Cardiac muscle cell (in vitro differentiated cells and primary cell): ENCODE results near the gene VTI1A. TPM values are rescaled to one million over a fixed set of nuclear protein-coding genes. Genes with fewer than 3 reads are reported as not detected.

Experiments used
- DNase-seq, 2 donors: peaks; one replicate each; pipeline versions ENCODE4 v3.0.0 to v3.0.0-alpha.2; 2010 to 2017; ENCODE audit warnings: low read depth in 1 of 2, low spot score in 1 of 2
- H3K27ac ChIP-seq: fragments of 200-600 bp; sonication (generic); 2 replicates; pipeline ENCODE4 v1.5.1; 2016
- H3K27me3 ChIP-seq: fragments of 200-600 bp; sonication (generic); 2 replicates; pipeline ENCODE4 v1.6.0; 2016; ENCODE audit warnings: control low read depth
- H3K36me3 ChIP-seq: fragments of 200-600 bp; sonication (generic); 2 replicates; pipeline ENCODE4 v1.5.1; 2016; ENCODE audit warnings: control low read depth
- H3K4me1 ChIP-seq: fragments of 200-600 bp; sonication (generic); 2 replicates; pipeline ENCODE4 v1.8.1; 2017; ENCODE audit warnings: low read depth, mild to moderate bottlenecking, mixed run types
- H3K4me3 ChIP-seq: fragments of 200-600 bp; sonication (generic); 2 replicates; pipeline ENCODE4 v1.5.1; 2016; ENCODE audit warnings: mild to moderate bottlenecking
- H3K9me3 ChIP-seq: fragments of 200-600 bp; sonication (generic); 2 replicates; pipeline ENCODE4 v1.5.1; 2017; ENCODE audit warnings: low read depth, mild to moderate bottlenecking, control low read depth
- polyA plus RNA-seq: library from polyadenylated mRNA; unstranded; fragments of >200 nt; fragmentation: Nextera tagmentation; extraction: Ambion mirVana; gene quantifications from 2 replicates; pipeline ENCODE4 v1.2.1, GENCODE V29; 2016
- total RNA-seq: library from RNA; depleted of rRNA; stranded (reverse); fragments of >200 nt; gene quantifications from 2 replicates; pipeline ENCODE4 v1.2.3, GENCODE V29; 2016
- TF ChIP-seq, protein P1 (sequence below): IDR thresholded peaks from 2 replicates; pipeline ENCODE4 v1.5.1; 2012; ENCODE audit warnings: low read depth, mild to moderate bottlenecking, low read length

Gene VTI1A
- total and polyA plus RNA-seq, 2 experiments from 2014 or later = 19.3 to 33.1 TPM

DNA sequence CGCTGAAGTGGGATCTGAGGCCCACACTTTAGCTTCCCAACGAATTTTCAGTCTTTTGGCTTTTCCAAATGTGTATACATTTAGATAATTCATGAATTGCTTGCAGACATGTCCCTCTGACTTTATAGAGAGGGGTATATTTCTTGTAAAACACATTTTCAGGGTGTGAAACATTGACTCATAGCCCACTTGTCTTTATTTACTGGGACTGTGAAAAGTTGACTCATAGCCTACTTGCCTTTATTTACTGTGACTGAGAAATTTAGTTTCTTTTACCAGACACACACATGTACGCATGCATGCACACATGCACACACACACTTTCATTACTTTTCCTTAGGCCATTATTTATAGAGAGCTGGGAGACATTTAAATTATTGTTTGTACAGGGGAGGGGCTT lies 79.1 kb downstream of the VTI1A start:
- Histone ChIP-seq H3K4me1 (peaks cover 8% of the 10 kb centered on the region), H3K9me3 (no peaks in the 10 kb centered on the region), H3K36me3 (no peaks in the 10 kb centered on the region), H3K27ac (no peak overlapping the region), H3K4me3 (no peak overlapping the region), H3K27me3 (no peaks in the 10 kb centered on the region)
- no peak for DNase-seq
- TF ChIP-seq, protein P1, sequence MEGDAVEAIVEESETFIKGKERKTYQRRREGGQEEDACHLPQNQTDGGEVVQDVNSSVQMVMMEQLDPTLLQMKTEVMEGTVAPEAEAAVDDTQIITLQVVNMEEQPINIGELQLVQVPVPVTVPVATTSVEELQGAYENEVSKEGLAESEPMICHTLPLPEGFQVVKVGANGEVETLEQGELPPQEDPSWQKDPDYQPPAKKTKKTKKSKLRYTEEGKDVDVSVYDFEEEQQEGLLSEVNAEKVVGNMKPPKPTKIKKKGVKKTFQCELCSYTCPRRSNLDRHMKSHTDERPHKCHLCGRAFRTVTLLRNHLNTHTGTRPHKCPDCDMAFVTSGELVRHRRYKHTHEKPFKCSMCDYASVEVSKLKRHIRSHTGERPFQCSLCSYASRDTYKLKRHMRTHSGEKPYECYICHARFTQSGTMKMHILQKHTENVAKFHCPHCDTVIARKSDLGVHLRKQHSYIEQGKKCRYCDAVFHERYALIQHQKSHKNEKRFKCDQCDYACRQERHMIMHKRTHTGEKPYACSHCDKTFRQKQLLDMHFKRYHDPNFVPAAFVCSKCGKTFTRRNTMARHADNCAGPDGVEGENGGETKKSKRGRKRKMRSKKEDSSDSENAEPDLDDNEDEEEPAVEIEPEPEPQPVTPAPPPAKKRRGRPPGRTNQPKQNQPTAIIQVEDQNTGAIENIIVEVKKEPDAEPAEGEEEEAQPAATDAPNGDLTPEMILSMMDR = no peak

DNA sequence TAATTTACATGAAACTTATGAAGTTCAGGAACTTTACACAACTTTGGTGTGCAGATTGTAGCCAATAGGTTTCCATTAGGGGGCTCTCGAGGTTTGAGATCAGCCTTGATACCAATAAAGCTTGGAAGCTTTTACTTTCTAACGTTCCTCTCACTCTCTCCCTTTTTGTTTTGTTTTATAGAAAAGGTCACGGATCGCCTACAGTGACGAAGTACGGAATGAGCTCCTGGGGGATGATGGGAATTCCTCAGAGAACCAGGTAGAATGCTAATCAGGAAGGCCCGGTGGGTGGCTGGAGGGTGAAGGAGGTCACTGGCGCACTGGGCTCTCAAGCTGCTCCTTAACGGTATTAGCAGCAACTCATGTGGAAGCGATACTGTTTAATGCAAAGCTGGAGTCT lies 79.9 kb downstream of the VTI1A start:
- Histone ChIP-seq H3K9me3 (no peaks in the 10 kb centered on the region), H3K27me3 (no peaks in the 10 kb centered on the region), H3K4me3 (no peak overlapping the region), H3K27ac (no peak overlapping the region), H3K4me1 (peaks cover 8% of the 10 kb centered on the region), H3K36me3 (no peaks in the 10 kb centered on the region)
- TF ChIP-seq, protein P1 = no peak
- DNase-seq = no peak

DNA sequence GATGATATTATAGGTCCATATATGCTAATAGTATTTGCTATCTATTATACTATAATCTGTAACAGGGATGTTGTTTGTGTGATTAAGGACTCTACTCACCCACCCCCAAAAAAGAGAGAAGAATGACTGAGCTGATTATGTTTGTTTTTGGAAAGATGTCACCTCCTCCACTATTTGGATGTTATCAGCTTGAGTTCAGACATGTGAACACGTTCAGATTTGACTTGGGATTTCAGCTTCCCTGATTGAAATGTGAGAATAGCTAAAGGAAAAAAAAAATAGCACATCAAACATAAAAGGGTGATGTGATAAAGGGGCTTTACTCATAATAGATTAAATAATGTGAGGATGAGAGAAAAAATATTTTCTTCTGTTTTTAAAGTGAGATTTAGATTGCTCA lies 81.2 kb downstream of the VTI1A start:
- TF ChIP-seq, protein P1 = no peak
- peaks cover 8% of the 10 kb centered on the region for H3K4me1 ChIP-seq
- H3K9me3 ChIP-seq = no peaks in the 10 kb centered on the region

DNA sequence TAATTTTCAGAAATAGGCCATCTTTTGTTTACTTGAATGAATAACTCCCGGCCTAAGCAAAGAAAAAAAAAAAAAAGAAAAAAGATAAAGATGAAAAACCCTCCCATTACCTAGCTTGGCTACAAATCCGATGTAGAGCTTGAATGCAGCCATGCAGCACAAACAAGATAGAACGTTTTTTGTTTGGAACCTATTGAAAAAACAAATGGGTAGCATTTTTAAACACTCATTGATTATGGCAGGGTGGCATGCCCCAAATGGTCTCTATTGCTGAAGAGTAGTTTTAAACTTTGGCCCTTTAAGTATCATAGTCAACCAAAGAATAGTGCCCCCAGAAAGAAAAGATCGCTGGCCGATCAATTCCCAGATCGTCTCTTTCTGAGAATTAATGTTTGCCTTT lies 84.4 kb downstream of the VTI1A start:
- no peak overlapping the region for H3K27ac ChIP-seq
- no peaks in the 10 kb centered on the region for H3K36me3 ChIP-seq

More for the DNA sequence above, 81.2 kb downstream of the VTI1A start:
- no peak for DNase-seq
- Histone ChIP-seq H3K4me3 (no peak overlapping the region), H3K27me3 (no peaks in the 10 kb centered on the region), H3K27ac (no peak overlapping the region), H3K36me3 (no peaks in the 10 kb centered on the region)

DNA sequence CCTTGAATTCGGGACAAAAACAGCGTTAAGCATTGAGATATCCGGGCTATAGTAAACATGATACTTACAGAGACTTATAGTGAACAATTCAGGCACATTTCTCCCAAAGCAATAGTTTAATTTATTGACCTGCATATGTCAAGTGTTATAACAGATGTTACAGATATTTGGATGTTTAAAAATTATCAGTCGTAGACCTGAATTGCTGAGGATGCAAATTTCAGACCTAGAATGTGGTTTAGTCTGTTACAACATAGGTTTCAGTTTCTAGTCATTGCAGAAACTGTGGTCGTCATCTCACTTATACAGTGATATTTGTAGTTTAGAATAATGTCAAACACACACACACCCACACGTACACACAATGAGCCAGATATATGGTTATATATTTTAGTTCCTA lies 85.2 kb downstream of the VTI1A start:
- H3K4me3 ChIP-seq = no peak overlapping the region
- H3K9me3 ChIP-seq = no peaks in the 10 kb centered on the region
- H3K36me3 ChIP-seq = no peaks in the 10 kb centered on the region
- H3K4me1 ChIP-seq = peaks cover 18% of the 10 kb centered on the region
- TF ChIP-seq, protein P1 = no peak
- DNase-seq = no peak
- H3K27me3 ChIP-seq = no peaks in the 10 kb centered on the region
- no peak overlapping the region for H3K27ac ChIP-seq

More for the DNA sequence above, 84.4 kb downstream of the VTI1A start:
- DNase-seq = no peak
- no peaks in the 10 kb centered on the region for H3K27me3 ChIP-seq
- H3K9me3 ChIP-seq = no peaks in the 10 kb centered on the region
- H3K4me1 ChIP-seq = peaks cover 21% of the 10 kb centered on the region
- no peak overlapping the region for H3K4me3 ChIP-seq
- TF ChIP-seq, protein P1 = no peak

DNA sequence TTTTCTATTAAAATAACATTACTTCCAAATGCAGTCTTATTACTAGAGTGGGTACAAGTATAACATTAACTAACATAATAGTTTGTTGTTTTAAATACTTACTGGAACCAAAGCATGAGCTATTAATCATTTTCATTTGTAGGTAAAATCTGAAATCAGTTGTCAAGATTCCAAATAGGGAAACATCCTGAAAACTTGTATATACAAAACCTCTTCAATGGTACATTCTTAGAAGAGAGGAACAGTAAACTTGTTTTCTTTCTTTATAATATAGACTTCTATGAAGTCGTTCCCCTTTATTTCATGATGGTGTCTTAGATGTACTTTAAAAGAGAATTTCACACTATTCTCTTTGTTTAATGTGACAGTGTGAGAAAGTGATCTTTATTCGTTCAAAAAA lies 85.9 kb downstream of the VTI1A start:
- no peak overlapping the region for H3K27ac ChIP-seq

More for the DNA sequence above, 85.9 kb downstream of the VTI1A start:
- TF ChIP-seq, protein P1 = no peak
- no peaks in the 10 kb centered on the region for H3K9me3 ChIP-seq
- H3K36me3 ChIP-seq = no peaks in the 10 kb centered on the region
- no peaks in the 10 kb centered on the region for H3K27me3 ChIP-seq
- no peak overlapping the region for H3K4me3 ChIP-seq
- no peak for DNase-seq
- H3K4me1 ChIP-seq = peaks cover 17% of the 10 kb centered on the region
